Measurements from ENCODE around the gene THBS1.

The THBS1 gene

GRCh38 chr15:39580485-39581241 is at the start of gene THBS1:
Gene THBS1, plus strand, starts transcription at chr15:39581079. Its CDS starts 779 bp downstream, at chr15:39581858.
- peak; percentile 36 to 62 for DNase-seq

- no peak for DNase-seq
These were observed 45.9 kb upstream of the THBS1 start for GRCh38 chr15:39534996-39535395.

GRCh38 chr15:39535466-39535865 is 45.4 kb upstream of the THBS1 start:
- no peak for DNase-seq

GRCh38 chr15:39538936-39539335 is 41.9 kb upstream of the THBS1 start:
- DNase-seq, result no peak

GRCh38 chr15:39539466-39539865 is 41.4 kb upstream of the THBS1 start:
- no peak for DNase-seq

- DNase-seq, result no peak
These were observed 40.8 kb upstream of the THBS1 start for GRCh38 chr15:39539973-39540558.

GRCh38 chr15:39542385-39543065 is 38.4 kb upstream of the THBS1 start:
- no peak for DNase-seq

GRCh38 chr15:39543651-39544050 is 37.2 kb upstream of the THBS1 start:
- no peak for DNase-seq

- DNase-seq, result no peak
These were observed 34.0 kb upstream of the THBS1 start for GRCh38 chr15:39546842-39547241.

GRCh38 chr15:39548561-39548960 is 32.3 kb upstream of the THBS1 start:
- DNase-seq, result no peak

- DNase-seq, result no peak
These were observed 31.0 kb upstream of the THBS1 start for GRCh38 chr15:39549912-39550311.

GRCh38 chr15:39551476-39551875 is 29.4 kb upstream of the THBS1 start:
- DNase-seq, result no peak

GRCh38 chr15:39552556-39552955 is 28.3 kb upstream of the THBS1 start:
- DNase-seq, result no peak

GRCh38 chr15:39553947-39554693 is 26.8 kb upstream of the THBS1 start:
- no peak for DNase-seq

- no peak for DNase-seq
These were observed 26.0 kb upstream of the THBS1 start for GRCh38 chr15:39554746-39555387.

- no peak for DNase-seq
These were observed 25.0 kb upstream of the THBS1 start for GRCh38 chr15:39555885-39556284.

- peak; percentile 33 to 72 for DNase-seq
These were observed 24.4 kb upstream of the THBS1 start for GRCh38 chr15:39556461-39556860.

GRCh38 chr15:39558421-39558820 is 22.5 kb upstream of the THBS1 start:
- peak in 1 of 2 experiments; percentile 28 for DNase-seq

GRCh38 chr15:39564972-39565665 is 15.8 kb upstream of the THBS1 start:
- DNase-seq, result no peak

GRCh38 chr15:39565851-39566250 is 15.0 kb upstream of the THBS1 start:
- no peak for DNase-seq

GRCh38 chr15:39573287-39573686 is 7.6 kb upstream of the THBS1 start:
- no peak for DNase-seq

- DNase-seq, result no peak
These were observed 7.0 kb upstream of the THBS1 start for GRCh38 chr15:39573844-39574243.
